Tibial nerve (tissue), 3 donors: ENCODE results near the gene PTMS.

Experiments
- CTCF ChIP-seq, 5 experiments: fragments of 200-600 bp in 3 of 5; fragments of 450-650 bp in 2 of 5; sonication (generic) in 3 of 5; IDR thresholded peaks; one replicate each; pipeline ENCODE4 v1.5.1; 2016 to 2019; ENCODE audit warnings: antibody characterized with exemption in 5 of 5, mild to moderate bottlenecking in 3 of 5, moderate library complexity in 2 of 5
- POLR2A ChIP-seq, 2 donors: fragments of 450-650 bp; IDR thresholded peaks; one replicate each; pipeline ENCODE4 v1.6.1; 2017; ENCODE audit warnings: antibody characterized with exemption in 2 of 2, mild to moderate bottlenecking in 2 of 2, moderate library complexity in 2 of 2

- TF ChIP-seq CTCF (IDR thresholded peaks at IDR 0.05) (no peak), POLR2A (IDR thresholded peaks at IDR 0.05) (no peak)
These were observed 50.4 kb downstream of the PTMS start for GRCh38 chr12:6816598-6816997.
